PFSK-1 (cell line): ENCODE data around the gene ALG5.

Experiments used
- FOXP2 ChIP-seq: optimal IDR thresholded peaks from 2 replicates; pipeline ENCODE3; 2011; ENCODE audit warnings: borderline replicate concordance, control low read depth, inconsistent platforms; ENCODE audit not compliant: insufficient read depth; ENCODE audit errors: extremely low read length, extremely low read depth
- POLR2AphosphoS5 ChIP-seq: IDR thresholded peaks from 2 replicates; pipeline ENCODE4 v1.6.1; 2012; ENCODE audit warnings: low read depth, mild to moderate bottlenecking, control low read depth, low read length, moderate library complexity
- SIN3A ChIP-seq: IDR thresholded peaks from 2 replicates; pipeline ENCODE4 v1.6.1; 2012; ENCODE audit warnings: mild to moderate bottlenecking, low read length, moderate library complexity, borderline replicate concordance; ENCODE audit not compliant: insufficient read depth
- TAF1 ChIP-seq: IDR thresholded peaks from 2 replicates; pipeline ENCODE4 v1.6.1; 2012; ENCODE audit warnings: low read length, control low read depth, borderline replicate concordance; ENCODE audit not compliant: insufficient read depth
- TF ChIP-seq, protein P1 (sequence below), 2 experiments: IDR thresholded peaks; 2 replicates each; pipeline versions ENCODE4 v1.6.1 to v1.8.0; 2011 to 2012; ENCODE audit warnings: low read depth in 2 of 2, low read length in 2 of 2, control low read depth in 1 of 2, inconsistent platforms in 1 of 2, mild to moderate bottlenecking in 1 of 2, moderate library complexity in 1 of 2; ENCODE audit not compliant: insufficient read depth in 1 of 2

The ALG5 gene

GRCh38 chr13:37026771-37027170, 27.6 kb upstream of the ALG5 start:
- no peak for TF ChIP-seq POLR2AphosphoS5
- no peak for TF ChIP-seq FOXP2
- TF ChIP-seq TAF1, result no peak
- TF ChIP-seq SIN3A, result no peak
- TF ChIP-seq, protein P1, sequence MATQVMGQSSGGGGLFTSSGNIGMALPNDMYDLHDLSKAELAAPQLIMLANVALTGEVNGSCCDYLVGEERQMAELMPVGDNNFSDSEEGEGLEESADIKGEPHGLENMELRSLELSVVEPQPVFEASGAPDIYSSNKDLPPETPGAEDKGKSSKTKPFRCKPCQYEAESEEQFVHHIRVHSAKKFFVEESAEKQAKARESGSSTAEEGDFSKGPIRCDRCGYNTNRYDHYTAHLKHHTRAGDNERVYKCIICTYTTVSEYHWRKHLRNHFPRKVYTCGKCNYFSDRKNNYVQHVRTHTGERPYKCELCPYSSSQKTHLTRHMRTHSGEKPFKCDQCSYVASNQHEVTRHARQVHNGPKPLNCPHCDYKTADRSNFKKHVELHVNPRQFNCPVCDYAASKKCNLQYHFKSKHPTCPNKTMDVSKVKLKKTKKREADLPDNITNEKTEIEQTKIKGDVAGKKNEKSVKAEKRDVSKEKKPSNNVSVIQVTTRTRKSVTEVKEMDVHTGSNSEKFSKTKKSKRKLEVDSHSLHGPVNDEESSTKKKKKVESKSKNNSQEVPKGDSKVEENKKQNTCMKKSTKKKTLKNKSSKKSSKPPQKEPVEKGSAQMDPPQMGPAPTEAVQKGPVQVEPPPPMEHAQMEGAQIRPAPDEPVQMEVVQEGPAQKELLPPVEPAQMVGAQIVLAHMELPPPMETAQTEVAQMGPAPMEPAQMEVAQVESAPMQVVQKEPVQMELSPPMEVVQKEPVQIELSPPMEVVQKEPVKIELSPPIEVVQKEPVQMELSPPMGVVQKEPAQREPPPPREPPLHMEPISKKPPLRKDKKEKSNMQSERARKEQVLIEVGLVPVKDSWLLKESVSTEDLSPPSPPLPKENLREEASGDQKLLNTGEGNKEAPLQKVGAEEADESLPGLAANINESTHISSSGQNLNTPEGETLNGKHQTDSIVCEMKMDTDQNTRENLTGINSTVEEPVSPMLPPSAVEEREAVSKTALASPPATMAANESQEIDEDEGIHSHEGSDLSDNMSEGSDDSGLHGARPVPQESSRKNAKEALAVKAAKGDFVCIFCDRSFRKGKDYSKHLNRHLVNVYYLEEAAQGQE (IDR thresholded peaks at IDR 0.05; ENCODE audit: insufficient read depth in 1 of 2, low read depth in 2 of 2, low read length in 2 of 2), result no peak

- TF ChIP-seq FOXP2 (no peak), POLR2AphosphoS5 (no peak), SIN3A (no peak), TAF1 (no peak)
- TF ChIP-seq, protein P1 (IDR thresholded peaks at IDR 0.05; ENCODE audit: insufficient read depth in 1 of 2, low read depth in 2 of 2, low read length in 2 of 2), result no peak
Observed at GRCh38 chr13:37023871-37024270, 24.7 kb upstream of the ALG5 start.

DNA sequence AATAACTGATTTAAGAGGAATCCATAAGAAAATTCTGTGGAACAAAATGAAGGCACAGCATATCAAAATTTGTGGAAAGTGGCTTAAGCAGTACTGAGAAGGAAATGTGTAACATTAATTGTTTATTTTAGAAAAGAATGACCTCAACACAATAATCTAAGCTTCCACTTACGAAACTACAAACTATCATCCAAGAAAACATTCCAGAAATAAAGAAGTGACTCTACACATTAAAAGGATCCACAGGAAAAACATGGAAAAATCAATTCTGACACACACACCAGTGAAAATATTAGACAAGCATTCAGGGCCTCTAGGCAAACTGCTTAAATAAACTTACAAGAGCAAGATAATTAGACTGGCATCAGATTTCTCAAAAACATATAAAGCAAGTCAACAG, 15.5 kb upstream of the ALG5 start:
- TF ChIP-seq FOXP2 (no peak), POLR2AphosphoS5 (no peak), TAF1 (no peak)

- TF ChIP-seq POLR2AphosphoS5 (no peak), FOXP2 (no peak), SIN3A (no peak), TAF1 (no peak)
- TF ChIP-seq, protein P1 (IDR thresholded peaks at IDR 0.05; ENCODE audit: insufficient read depth in 1 of 2, low read depth in 2 of 2, low read length in 2 of 2), result no peak
Observed at GRCh38 chr13:37011788-37012187, 12.6 kb upstream of the ALG5 start.

GRCh38 chr13:37011002-37011401, 11.9 kb upstream of the ALG5 start:
- TF ChIP-seq, protein P1 (IDR thresholded peaks at IDR 0.05; ENCODE audit: insufficient read depth in 1 of 2, low read depth in 2 of 2, low read length in 2 of 2), result no peak
- TF ChIP-seq TAF1 (no peak), SIN3A (no peak), FOXP2 (no peak), POLR2AphosphoS5 (no peak)
